Vagina (tissue), 2 donors: ENCODE data around the gene OCSTAMP. TPM values are rescaled to one million over a fixed set of nuclear protein-coding genes. Genes with fewer than 3 reads are reported as not detected.

Experiments
- DNase-seq, 2 donors: peaks; one replicate each; pipeline ENCODE4 v3.0.0-alpha.2; 2017; ENCODE audit errors: extremely low spot score in 2 of 2
- H3K27ac ChIP-seq: fragments of 200-600 bp; sonication (generic); one replicate; pipeline ENCODE4 v1.5.1; 2019
- H3K27me3 ChIP-seq: fragments of 200-600 bp; sonication (generic); one replicate; pipeline ENCODE4 v1.5.1; 2019
- H3K36me3 ChIP-seq, 2 donors: fragments of 200-600 bp; sonication (generic); one replicate each; pipeline ENCODE4 v1.5.1; 2017 to 2019
- H3K4me1 ChIP-seq: fragments of 200-600 bp; sonication (generic); one replicate; pipeline ENCODE4 v1.5.1; 2019
- H3K4me3 ChIP-seq, 2 donors: fragments of 200-600 bp; sonication (generic); 1 replicate in 1 of 2; 2 replicates in 1 of 2; pipeline ENCODE4 v1.5.1; 2016 to 2019
- H3K9me3 ChIP-seq: fragments of 200-600 bp; sonication (generic); one replicate; pipeline ENCODE4 v1.5.1; 2019
- CTCF ChIP-seq, 3 experiments: fragments of 450-650 bp in 2 of 3; fragments of 200-600 bp in 1 of 3; sonication (generic) in 1 of 3; IDR thresholded peaks; one replicate each; pipeline ENCODE4 v1.5.1; 2017 to 2019; ENCODE audit warnings: antibody characterized with exemption in 3 of 3, mild to moderate bottlenecking in 2 of 3, moderate library complexity in 2 of 3
- POLR2A ChIP-seq, 2 donors: fragments of 450-650 bp; IDR thresholded peaks; one replicate each; pipeline ENCODE4 v1.6.1; 2017; ENCODE audit warnings: antibody characterized with exemption in 2 of 2, mild to moderate bottlenecking in 2 of 2, moderate library complexity in 2 of 2
- POLR2AphosphoS5 ChIP-seq, 2 donors: sonication (generic); formaldehyde crosslinking; IDR thresholded peaks; one replicate each; pipeline ENCODE4 v1.9.0; 2017; ENCODE audit warnings: antibody characterized with exemption in 2 of 2, mild to moderate bottlenecking in 2 of 2, low read depth in 1 of 2; ENCODE audit not compliant: insufficient read depth in 1 of 2
- intact Hi-C: fragments of 100-400 bp; cut with DNase I; formaldehyde crosslinking; loops from one replicate; pipeline ENCODE4 v1.15.1; 2023
- total RNA-seq: library from RNA; depleted of rRNA; stranded (reverse); fragments of >200 nt; gene quantifications from one replicate; pipeline ENCODE4 v1.2.3, GENCODE V29; 2016

Gene OCSTAMP
- total RNA-seq, 1 donor from 2014 or later: not detected

GRCh38 chr20:46583411-46584214 lies 33.2 kb upstream of the OCSTAMP start:
- Histone ChIP-seq H3K27ac (no peak overlapping the region), H3K36me3 (no peaks in the 10 kb centered on the region), H3K4me1 (no peaks in the 10 kb centered on the region), H3K27me3 (no peaks in the 10 kb centered on the region), H3K9me3 (no peaks in the 10 kb centered on the region), H3K4me3 (no peak overlapping the region)
- no peak for DNase-seq
- intact Hi-C loops: no loop called here
- no peak for TF ChIP-seq CTCF (IDR thresholded peaks at IDR 0.05)
- TF ChIP-seq POLR2A (IDR thresholded peaks at IDR 0.05): no peak
- no peak for TF ChIP-seq POLR2AphosphoS5 (IDR thresholded peaks at IDR 0.05; ENCODE audit: insufficient read depth in 1 of 2, low read depth in 1 of 2)

GRCh38 chr20:46582648-46583047 lies 32.2 kb upstream of the OCSTAMP start:
- no peak for TF ChIP-seq CTCF (IDR thresholded peaks at IDR 0.05)
- TF ChIP-seq POLR2AphosphoS5 (IDR thresholded peaks at IDR 0.05; ENCODE audit: insufficient read depth in 1 of 2, low read depth in 1 of 2): no peak
- TF ChIP-seq POLR2A (IDR thresholded peaks at IDR 0.05): no peak
- H3K4me3 ChIP-seq: no peak overlapping the region
- no peaks in the 10 kb centered on the region for H3K9me3 ChIP-seq
- no peaks in the 10 kb centered on the region for H3K4me1 ChIP-seq
- intact Hi-C loops: no loop called here
- H3K36me3 ChIP-seq: no peaks in the 10 kb centered on the region
- no peak overlapping the region for H3K27ac ChIP-seq
- no peaks in the 10 kb centered on the region for H3K27me3 ChIP-seq
- DNase-seq: no peak

- intact Hi-C loops: no loop called here
- H3K36me3 ChIP-seq: no peaks in the 10 kb centered on the region
- no peak overlapping the region for H3K27ac ChIP-seq
- H3K4me3 ChIP-seq: no peak overlapping the region
- no peaks in the 10 kb centered on the region for H3K4me1 ChIP-seq
- H3K9me3 ChIP-seq: no peaks in the 10 kb centered on the region
- no peaks in the 10 kb centered on the region for H3K27me3 ChIP-seq
- TF ChIP-seq CTCF (IDR thresholded peaks at IDR 0.05) (no peak), POLR2A (IDR thresholded peaks at IDR 0.05) (no peak), POLR2AphosphoS5 (IDR thresholded peaks at IDR 0.05; ENCODE audit: insufficient read depth in 1 of 2, low read depth in 1 of 2) (no peak)
- DNase-seq: no peak
These were observed 30.9 kb upstream of the OCSTAMP start for GRCh38 chr20:46581391-46581790.

GRCh38 chr20:46580613-46581205 lies 30.3 kb upstream of the OCSTAMP start:
- Histone ChIP-seq H3K4me1 (no peaks in the 10 kb centered on the region), H3K4me3 (no peak overlapping the region), H3K27ac (no peak overlapping the region), H3K27me3 (no peaks in the 10 kb centered on the region), H3K9me3 (no peaks in the 10 kb centered on the region), H3K36me3 (no peaks in the 10 kb centered on the region)
- intact Hi-C loops: no loop called here
- TF ChIP-seq CTCF (IDR thresholded peaks at IDR 0.05) (no peak), POLR2AphosphoS5 (IDR thresholded peaks at IDR 0.05; ENCODE audit: insufficient read depth in 1 of 2, low read depth in 1 of 2) (no peak), POLR2A (IDR thresholded peaks at IDR 0.05) (no peak)
- DNase-seq: no peak

GRCh38 chr20:46578745-46579144 lies 28.3 kb upstream of the OCSTAMP start:
- DNase-seq: no peak

More at GRCh38 chr20:46578745-46579144, 28.3 kb upstream of the OCSTAMP start:
- Histone ChIP-seq H3K27ac (no peak overlapping the region), H3K27me3 (no peaks in the 10 kb centered on the region), H3K36me3 (no peaks in the 10 kb centered on the region), H3K9me3 (no peaks in the 10 kb centered on the region), H3K4me3 (no peak overlapping the region), H3K4me1 (no peaks in the 10 kb centered on the region)
- no peak for TF ChIP-seq POLR2A (IDR thresholded peaks at IDR 0.05)
- no peak for TF ChIP-seq POLR2AphosphoS5 (IDR thresholded peaks at IDR 0.05; ENCODE audit: insufficient read depth in 1 of 2, low read depth in 1 of 2)
- TF ChIP-seq CTCF (IDR thresholded peaks at IDR 0.05): no peak
- intact Hi-C loops: no loop called here
